NCI-H2107 treated with DMSO at 0.1 percent for 48 hours (cell line): Measurements from ENCODE around the gene ARHGAP12.

Experiments used
- DNase-seq: peaks from one replicate; lab custom pipeline; 2025; ENCODE audit not compliant: unreplicated experiment; lab: John Stamatoyannopoulos, UW

ARHGAP12 gene

DNA sequence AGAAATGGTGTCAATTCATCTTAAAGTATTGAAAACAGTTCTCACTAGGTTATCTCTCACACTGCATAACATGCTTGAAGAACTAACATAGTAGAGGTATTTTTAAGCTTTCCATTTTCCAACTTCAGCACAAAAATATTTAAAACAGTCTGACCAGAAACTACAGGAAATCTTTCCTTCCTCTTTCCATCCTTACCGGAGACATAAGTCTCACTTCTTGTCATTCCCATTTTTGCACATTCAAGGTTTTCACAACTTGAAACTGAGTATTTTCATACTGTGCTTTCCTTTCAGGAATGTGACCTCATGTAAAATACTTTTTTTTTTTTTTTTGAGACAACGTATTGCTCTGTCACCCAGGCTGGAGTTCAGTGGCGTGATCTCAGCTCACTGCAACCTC, 45.2 kb downstream of the ARHGAP12 start:
- no peak for DNase-seq

DNA sequence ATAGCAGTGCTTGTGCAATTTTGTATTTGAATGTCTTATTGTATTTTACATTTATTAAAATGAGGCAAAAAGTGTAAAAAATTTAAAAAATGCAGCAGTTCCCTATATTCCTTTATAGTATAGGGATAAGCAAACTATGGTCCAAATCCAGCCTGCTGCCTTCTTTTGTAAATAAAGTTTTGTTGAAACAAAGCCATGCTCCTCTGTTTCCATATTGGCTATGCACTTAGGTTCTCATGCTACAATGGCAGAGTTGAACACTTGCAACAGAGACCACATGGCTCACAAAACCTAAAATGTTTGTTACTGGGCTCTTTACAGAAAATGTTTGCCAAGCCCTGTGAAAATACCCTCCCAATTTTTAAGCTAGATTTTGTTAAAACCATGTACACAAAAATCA, 50.1 kb downstream of the ARHGAP12 start:
- DNase-seq = no peak

DNA sequence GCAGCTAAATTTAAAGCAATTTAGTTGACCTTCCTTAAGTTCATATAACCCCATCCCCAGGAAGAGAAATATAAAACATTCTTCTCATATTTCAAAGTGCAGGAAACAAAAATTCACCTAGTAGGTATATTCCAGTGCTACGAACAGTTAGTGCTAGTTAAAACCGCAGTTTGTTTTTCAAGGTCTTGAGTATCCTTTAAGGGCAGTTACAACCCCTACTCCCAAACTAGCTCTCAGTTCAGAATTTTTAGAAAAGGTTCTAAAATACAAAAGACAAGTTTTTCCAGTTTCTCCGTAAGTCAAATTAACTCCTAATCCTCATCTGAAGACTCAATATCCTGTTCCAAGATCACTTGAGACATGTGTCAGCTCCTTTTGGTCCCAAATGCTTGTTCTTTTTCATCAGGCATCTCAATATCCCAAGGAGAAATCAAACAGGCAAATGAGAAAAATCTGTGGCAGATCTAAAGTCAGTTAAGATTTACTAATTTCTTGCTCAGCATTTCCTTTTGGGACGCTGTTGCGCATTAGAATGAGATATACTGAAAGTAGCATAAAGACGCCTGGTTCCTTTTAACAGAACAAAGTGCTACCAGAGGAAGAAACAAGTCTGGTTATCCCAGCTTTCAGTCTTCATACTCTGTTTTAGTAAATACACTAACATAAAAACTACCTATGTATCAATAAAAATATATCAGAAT, 51.8 kb downstream of the ARHGAP12 start:
- DNase-seq = no peak

DNA sequence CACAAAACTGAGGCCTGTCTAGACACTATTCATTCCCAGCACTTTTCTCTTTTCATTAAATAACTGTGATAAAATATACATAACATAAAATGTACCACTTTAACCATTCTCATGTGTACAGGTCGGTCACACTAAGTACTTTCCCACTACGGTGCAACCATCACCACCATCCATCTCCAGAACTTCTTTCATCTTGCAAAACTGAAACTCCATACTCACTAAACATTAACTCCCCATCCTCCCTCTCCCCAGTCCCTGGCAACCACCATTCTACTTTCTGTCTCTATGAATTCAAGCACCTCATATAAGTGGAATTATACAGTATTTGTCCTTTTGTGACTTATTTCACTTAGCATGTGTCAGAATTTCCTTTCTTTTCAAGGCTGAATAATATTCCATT, 53.0 kb downstream of the ARHGAP12 start:
- no peak for DNase-seq

DNA sequence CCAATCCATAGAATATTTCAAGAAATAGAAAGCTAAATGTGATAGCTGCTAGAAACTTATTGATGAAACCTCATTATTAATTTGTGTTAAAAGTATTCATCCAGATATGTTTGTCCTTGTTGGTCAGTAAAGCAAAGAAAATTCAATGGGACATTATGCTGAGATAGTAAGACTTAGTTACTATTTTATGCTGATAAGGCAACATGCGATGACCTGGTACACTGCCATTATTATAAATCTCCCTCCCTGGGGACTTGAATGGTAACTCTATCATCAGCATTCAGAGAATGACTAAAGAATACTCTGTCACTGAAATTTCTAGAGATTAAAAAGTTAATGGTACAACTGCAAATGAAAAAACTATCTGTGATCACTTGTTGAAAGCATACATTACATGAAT, 54.9 kb downstream of the ARHGAP12 start:
- no peak for DNase-seq

DNA sequence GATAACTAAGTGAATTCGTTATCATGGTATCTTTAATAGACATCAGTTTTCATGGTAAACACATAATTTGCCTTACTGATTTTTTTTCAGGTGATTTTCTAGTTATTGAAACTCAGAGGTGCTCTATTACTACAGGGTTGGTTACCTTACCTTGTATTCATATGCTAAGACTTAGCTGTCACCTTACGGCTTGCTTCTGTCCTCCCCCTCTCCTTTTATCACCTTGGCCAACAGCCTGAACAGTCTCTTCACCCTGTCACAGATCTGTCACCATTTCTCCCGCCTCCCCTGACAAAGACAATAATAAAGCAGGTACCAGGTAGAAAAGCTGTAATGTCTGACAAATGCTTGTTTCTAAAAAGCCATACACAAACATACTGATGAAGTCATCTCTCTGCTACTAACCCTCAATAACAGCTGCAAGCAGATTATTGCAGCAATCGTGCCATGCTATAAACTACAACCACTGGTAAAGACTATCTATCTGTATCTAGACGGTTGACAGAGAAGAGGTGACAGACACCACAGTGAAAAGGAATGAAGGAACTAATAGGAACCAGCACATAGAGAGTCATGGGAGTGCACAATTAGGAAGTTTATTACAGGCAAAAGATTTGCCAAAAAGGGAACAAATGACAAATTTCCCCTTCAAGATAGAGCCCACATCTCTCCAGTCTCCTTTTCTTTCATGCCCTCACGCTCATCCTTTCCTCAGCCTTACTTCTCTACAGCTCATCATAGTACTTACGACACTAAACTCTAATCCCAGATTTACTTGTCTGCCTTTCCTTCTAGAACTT, 57.2 kb downstream of the ARHGAP12 start:
- peak; percentile 9 for DNase-seq

DNA sequence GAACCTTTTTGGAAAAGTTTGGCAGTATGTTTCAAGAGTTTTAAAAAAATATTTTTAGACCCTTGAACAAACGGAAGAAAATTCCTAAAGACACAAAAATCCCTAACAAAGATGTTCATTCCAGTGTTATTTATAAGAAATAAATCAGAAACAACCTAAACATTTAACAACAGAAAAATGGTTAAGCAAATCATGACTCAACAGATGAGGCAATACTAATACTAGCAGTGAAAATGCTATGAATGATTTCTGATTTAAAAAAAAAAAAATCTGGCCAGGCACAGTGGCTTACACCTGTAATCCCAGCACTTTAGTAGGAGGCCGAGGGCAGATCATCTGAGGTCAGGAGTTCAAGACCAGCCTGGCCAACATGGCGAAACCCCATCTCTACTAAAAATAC, 61.0 kb downstream of the ARHGAP12 start:
- no peak for DNase-seq

DNA sequence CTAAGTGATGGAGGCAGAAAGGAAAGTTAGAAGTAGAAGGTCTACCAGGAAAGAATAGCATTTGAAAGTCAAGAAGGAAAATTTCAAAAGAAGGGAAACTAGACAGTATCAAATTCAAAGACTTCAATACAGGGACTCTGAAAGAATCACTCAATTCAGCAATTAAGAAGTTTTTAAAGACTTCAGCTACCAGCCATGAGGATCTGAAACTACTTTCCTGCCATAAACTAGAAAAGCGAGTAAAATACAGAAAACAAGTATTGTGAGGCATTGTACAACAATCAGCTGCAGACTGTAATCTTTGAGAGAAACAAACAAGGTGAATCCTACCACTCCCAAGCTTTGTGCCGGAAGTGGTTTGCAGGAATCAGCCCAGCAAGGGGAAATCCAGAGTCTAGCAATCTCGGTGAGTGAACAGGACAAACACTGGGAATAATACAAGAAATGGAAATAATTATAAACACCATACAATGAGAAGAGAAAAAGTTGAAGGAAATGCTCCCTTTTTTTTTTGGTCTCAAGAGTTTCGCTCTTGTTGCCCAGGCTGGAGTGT, 62.4 kb downstream of the ARHGAP12 start:
- DNase-seq = no peak

DNA sequence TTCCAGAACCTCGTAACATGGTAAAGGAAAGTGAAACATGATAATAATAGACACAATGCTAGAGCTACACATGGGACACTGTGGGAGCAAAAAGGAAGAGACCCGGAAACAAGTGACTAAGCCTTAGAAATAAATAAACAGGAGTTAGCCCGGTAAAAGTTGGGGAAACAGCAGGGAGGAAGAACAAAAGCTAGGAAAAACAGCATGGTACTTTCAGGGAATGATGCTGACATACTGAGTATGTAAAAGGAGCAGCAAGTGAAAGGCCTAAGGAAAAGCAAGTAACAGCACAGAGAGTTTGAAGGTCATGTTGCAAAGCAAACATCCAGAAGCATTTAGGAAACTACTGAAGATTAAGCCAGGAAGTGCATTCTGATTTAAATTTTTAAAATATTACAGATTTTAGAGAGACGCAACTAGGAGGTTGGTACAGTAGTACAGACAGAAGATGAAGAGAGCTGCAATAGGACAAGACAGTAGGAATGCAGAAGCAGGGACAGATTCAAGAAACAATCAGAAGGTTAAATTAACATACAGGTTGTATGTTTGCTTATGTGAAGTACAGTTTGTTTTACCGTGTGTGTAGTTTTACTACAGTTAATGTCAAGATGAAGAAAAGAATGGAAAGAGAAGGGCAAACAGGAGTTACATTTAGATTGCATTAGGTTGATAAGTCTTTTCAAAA, 63.7 kb downstream of the ARHGAP12 start:
- no peak for DNase-seq

DNA sequence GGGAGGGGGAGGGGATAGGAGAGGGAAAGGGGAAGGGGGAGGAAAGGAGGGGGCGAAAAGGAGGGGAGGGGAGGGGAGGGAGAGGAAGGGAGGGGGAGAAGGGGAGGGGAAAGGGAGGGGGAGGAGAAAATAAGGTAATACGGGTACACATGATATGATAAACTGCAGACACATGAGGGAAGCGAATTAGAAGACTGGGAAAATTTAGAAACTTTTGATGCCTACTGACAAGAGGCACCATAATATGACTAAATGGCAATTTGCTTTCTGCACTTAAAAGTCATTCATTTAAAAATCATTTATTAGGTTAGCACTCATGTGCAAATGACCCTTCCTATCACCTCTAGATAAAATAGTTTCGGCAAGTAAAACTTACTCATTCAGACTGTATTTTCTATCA, 73.6 kb downstream of the ARHGAP12 start:
- DNase-seq = no peak

DNA sequence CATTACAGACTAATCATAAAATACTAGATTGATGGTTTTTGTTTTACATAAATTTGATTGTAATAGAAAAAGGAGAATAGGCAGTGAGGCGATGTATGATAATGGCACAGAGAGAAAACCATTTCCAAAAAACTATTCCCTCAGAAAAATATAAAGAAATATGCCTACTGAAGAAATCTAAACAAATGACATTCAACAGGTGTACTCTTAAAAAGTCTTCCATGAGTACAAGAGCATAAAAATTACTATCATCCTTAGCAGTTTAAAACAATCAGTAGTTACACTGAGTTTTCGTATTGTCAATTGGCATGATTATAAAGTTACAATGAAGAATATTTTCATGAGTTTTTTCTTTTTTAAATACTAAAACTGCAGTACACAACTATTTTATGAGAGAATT, 75.0 kb downstream of the ARHGAP12 start:
- no peak for DNase-seq

DNA sequence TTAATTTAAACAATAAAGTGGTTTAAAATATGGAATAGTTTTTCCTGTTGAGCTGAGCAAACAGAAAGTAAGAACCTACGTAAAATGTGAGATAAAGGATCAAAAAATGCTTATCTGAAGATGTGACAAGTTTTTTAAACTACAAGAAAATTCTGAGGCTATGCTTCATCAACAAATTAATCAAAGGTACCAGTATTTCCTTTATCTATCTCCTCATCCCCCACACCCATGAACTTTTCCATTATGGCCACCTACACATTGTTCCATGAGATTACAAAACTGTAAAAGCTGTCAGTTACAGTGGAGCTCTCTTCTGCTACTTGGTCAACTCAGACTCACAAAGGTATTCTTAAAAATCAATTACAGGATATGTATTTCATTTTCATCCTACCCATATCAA, 77.4 kb downstream of the ARHGAP12 start:
- DNase-seq = no peak

DNA sequence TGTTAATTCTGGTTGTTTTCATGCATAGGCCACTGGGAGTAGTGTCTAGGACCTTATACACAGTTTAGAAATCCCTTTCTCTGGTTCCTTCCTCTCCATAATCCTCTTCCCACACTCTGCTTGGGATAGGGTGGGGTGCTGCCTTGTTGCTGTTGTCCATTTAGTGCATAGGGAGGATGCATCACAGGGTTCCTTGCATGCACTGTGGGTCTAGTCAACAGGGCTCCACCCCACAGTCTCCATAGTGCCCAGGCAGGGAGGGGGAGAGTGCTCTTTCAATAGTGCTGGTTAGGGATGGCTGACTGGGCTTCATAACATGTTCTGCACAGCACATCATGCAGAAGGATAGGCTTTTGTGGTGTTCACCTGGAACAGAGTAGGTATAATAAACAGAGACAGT, 81.1 kb downstream of the ARHGAP12 start:
- DNase-seq = no peak

DNA sequence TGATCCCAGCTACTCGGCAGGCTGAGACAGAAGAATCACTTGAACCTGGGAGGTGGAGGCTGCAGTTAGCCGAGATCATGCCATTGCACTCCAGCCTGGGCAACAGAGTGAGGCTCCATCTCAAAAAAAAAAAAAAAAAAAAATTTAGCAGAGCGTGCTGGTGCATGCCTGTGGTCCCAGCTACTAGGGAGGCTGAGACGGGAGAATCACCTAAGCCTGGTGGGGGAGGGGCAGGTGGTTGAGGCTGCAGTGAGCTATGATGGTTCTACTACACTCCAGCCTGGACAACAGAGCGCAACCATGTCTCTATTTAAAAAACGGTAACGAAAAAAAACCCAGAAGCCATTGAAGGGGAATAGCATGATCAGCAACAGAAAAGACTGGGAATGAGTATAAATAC, 89.9 kb downstream of the ARHGAP12 start:
- no peak for DNase-seq

DNA sequence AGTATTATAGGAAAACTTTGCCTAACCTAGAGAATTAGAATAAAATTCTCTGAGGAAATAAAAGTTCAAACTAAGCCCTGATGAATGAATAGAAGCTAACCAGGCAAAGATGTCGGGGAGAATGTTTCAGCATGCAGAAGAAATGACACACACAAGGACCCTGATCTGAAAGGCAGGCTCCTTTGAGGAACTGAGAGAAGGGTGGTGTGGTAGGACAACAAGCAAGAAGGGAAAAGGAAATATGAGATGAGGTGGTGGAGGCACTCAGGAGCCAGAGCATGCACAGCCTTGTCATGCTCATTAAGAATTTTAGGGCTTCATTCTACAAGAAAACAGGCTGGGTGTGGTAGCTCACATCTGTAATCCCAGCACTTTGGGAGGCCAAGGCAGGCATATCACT, 90.6 kb downstream of the ARHGAP12 start:
- no peak for DNase-seq

DNA sequence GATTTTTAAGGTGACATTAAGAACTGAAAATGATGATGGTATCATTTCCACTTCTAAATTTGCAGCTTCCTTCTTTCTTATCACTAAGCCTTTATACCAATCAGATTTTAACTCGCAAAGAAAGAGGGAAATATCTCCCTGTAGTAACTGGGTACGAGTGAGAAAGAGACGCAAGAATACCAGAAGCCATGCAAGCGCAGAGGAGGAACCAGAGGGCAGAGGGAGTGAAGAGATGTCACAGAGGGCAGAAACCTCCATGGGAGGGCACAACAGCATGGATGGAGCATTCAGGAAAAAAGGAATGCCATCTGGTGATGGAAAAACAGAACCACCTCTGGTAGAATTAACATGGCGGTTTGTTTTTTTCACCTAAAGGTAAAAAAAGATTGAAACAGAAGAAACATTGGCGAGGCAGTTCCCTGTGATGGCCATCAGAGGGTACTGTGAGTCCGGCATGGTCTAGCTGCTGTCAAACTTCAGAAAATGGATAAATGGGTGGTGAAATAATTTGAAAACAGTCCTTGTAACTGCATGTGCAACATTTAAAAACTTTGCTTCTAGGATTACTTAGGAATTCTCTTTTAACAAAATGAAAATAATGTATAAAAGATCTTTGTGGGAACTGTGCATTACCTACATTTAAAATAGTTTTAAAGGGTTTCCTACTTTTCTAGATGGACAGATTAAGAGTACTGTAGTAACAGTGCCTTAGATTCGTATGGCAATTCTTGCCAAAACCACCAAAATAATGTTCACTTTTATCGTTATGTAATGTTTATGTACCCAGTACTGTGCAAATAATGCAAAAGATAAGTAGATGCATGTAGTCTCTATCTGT, 91.8 kb downstream of the ARHGAP12 start:
- DNase-seq = no peak

DNA sequence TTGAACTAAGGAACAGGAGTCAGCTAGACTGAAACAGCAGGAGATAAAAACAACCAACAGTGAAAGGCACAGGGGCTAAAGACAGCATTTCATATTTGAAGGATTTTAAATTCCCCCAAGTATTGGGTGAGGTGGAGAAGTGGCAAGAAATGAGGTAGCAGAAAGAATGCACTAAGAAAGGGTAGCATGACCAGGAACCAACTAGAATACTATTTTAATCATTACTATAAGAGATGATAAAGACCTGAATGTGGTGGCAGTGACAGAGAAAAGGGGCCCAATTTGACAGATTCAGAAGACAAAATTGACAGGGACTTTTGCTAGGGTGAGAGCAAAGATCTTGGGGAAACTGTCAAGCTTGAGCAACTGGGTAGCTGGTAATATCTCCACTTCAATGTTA, 94.9 kb downstream of the ARHGAP12 start:
- DNase-seq = no peak

DNA sequence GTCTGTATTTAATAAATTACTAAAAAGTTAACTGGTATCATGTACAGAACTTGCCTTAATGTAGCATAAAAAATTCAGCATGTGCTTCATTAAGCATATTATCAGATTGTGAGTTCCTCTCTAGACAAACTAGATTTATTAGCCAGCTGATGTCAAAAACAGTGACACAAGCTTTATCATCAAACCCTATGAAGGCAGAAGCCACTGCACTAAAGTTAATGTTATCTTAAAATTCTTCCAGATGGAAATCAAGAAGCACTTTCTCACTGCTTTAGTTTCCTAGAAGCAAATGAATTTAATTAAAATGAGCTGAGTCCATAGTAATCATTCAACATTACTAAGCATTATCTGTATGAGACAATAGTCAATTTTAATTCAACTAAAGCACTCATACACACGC, 96.4 kb downstream of the ARHGAP12 start:
- DNase-seq = no peak

DNA sequence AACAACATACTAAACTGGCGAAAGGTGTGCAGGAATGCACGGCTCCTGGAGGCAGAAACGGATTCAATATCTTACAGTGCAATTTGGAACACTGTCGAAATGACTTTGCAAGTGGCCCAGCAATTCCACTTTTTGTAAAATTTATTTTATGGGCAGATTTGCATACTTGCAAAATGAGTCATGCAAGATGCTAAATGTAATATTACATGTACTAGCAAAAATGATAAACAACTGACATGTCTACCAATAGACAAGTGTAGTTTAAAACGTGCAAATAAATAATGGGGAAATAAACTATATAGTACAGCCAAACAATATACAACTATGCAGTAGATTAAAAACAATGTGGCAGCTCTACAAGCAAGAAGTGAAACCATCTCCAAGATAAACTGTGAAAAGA, 97.7 kb downstream of the ARHGAP12 start:
- DNase-seq = no peak

DNA sequence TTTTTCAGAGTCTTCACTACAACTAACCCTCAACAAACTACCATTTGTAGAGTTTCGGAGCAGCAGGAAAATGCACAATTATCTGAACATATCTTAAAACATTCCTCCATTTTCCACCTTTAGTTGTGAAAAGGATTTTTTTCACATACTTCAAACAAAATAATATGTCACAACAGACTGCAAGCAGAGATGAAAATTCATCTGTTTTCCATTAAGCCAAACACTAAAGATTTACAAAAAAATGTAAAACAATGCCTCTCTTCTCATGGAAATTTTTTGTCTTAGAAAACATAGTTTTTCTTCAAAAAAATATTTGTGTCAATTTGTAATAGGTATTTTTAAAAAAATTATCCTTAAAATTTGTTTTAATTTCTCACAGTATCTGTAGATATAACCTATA, 98.9 kb downstream of the ARHGAP12 start:
- no peak for DNase-seq

DNA sequence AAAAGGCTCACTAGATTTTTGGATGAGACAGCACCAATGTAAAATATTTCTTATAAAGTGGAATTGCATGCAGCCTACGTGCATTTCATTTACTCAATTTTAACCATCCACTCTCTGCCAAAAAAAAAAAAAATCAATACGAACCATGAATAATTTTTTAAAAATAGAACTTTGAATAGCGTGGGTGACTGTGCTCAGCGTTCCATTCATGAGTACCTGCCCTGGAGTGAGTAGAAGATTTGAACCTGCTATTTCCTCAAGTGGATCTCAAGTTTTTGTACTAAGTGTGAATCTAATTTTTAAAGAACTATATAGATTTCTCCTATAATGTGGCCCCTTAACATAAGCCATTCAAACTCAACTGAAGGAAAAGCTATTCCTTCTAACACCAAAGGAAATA, 105.3 kb downstream of the ARHGAP12 start:
- DNase-seq = no peak
